Keratinocyte (primary cell): ENCODE data around the gene BTBD8. TPM values are rescaled to one million over a fixed set of nuclear protein-coding genes. Genes with fewer than 3 reads are reported as not detected.

ENCODE experiments used
- DNase-seq: peaks from one replicate; pipeline ENCODE4 v3.0.0-alpha.2; 2011; ENCODE audit warnings: low read depth, missing footprints, low spot score
- FAIRE-seq: peaks from 2 replicates; lab custom pipeline; 2011; peaks lifted over from hg19 to GRCh38; lab: Jason Lieb, UNC
- H2AFZ ChIP-seq: 2 replicates; pipeline ENCODE4 v1.6.0; 2012; ENCODE audit warnings: low read length, control low read depth, inconsistent platforms; ENCODE audit not compliant: control insufficient read depth
- H3K27ac ChIP-seq: 2 replicates; pipeline ENCODE4 v1.5.1; 2011; ENCODE audit warnings: low read length; ENCODE audit not compliant: control insufficient read depth, insufficient read depth
- H3K27me3 ChIP-seq: 3 replicates; pipeline ENCODE4 v1.6.0; 2011; ENCODE audit warnings: low read length; ENCODE audit not compliant: control insufficient read depth, insufficient read depth; ENCODE audit errors: extremely low read depth
- H3K36me3 ChIP-seq, 2 experiments: 2 replicates in 1 of 2; 3 replicates in 1 of 2; pipeline ENCODE4 v1.5.1; 2011; ENCODE audit warnings: low read length in 2 of 2, mild to moderate bottlenecking in 1 of 2; ENCODE audit not compliant: control insufficient read depth in 2 of 2, insufficient read depth in 2 of 2; ENCODE audit errors: extremely low read depth in 1 of 2
- H3K4me1 ChIP-seq: 3 replicates; pipeline ENCODE4 v1.5.1; 2011; ENCODE audit warnings: low read length; ENCODE audit not compliant: control insufficient read depth, insufficient read depth; ENCODE audit errors: extremely low read depth
- H3K4me2 ChIP-seq: 3 replicates; pipeline ENCODE4 v1.6.0; 2011; ENCODE audit warnings: low read depth, low read length; ENCODE audit not compliant: control insufficient read depth, insufficient read depth; ENCODE audit errors: extremely low read depth
- H3K4me3 ChIP-seq, 3 experiments: fragments of 200-600 bp in 1 of 3; sonication (generic) in 1 of 3; 2 replicates in 2 of 3; 3 replicates in 1 of 3; pipeline ENCODE4 v1.5.1; 2011 to 2016; ENCODE audit warnings: low read length in 3 of 3, mild to moderate bottlenecking in 3 of 3, control low read depth in 2 of 3, inconsistent platforms in 1 of 3, low read depth in 1 of 3, mixed read lengths in 1 of 3, mixed run types in 1 of 3, moderate library complexity in 1 of 3; ENCODE audit not compliant: control insufficient read depth in 2 of 3, insufficient read depth in 2 of 3; ENCODE audit errors: extremely low read depth in 1 of 3
- H3K79me2 ChIP-seq: 2 replicates; pipeline ENCODE4 v1.6.0; 2012; ENCODE audit warnings: low read length; ENCODE audit not compliant: control insufficient read depth, insufficient read depth
- H3K9ac ChIP-seq: 3 replicates; pipeline ENCODE4 v1.6.0; 2011; ENCODE audit warnings: low read length; ENCODE audit not compliant: control insufficient read depth, insufficient read depth; ENCODE audit errors: extremely low read depth
- H3K9me1 ChIP-seq: 3 replicates; pipeline ENCODE4 v1.6.0; 2011; ENCODE audit warnings: low read length; ENCODE audit not compliant: control insufficient read depth, insufficient read depth; ENCODE audit errors: extremely low read depth
- H3K9me3 ChIP-seq: 2 replicates; pipeline ENCODE4 v1.5.1; 2012; ENCODE audit warnings: low read depth, low read length; ENCODE audit not compliant: control insufficient read depth
- H4K20me1 ChIP-seq: 3 replicates; pipeline ENCODE4 v1.6.0; 2011; ENCODE audit warnings: low read length; ENCODE audit not compliant: control insufficient read depth, insufficient read depth; ENCODE audit errors: extremely low read depth
- EZH2 ChIP-seq: IDR thresholded peaks from one replicate; pipeline ENCODE4 v1.6.1; 2012; ENCODE audit warnings: inconsistent platforms, mild to moderate bottlenecking, low read length, moderate library complexity
- dilution Hi-C: fragments of 300-500 bp; cut with MboI; formaldehyde crosslinking; loops from one replicate; pipeline ENCODE4 v1.7.0; 2020; ENCODE audit warnings: low sequenced_read_pairs; ENCODE audit not compliant: extremely low pct_ligation_motif_present
- polyA plus RNA-seq, 5 experiments: library from polyadenylated mRNA; depleted of rRNA in 3 of 5; stranded (reverse) in 3 of 5; stranded (forward) in 1 of 5; unstranded in 1 of 5; fragments of >200 nt; gene quantifications; 1 replicate in 1 of 5; 2 replicates in 3 of 5; 3 replicates in 1 of 5; pipeline versions ENCODE4 v1.2.1 to v1.2.3, GENCODE V29; 2011 to 2012; ENCODE audit warnings: missing spikeins in 2 of 5, low read depth in 1 of 5, low replicate concordance in 1 of 5
- TF ChIP-seq, protein P1 (sequence below), 3 experiments: IDR thresholded peaks in 1 of 3; conservative IDR thresholded peaks in 1 of 3; optimal IDR thresholded peaks in 1 of 3; 2 replicates in 2 of 3; 3 replicates in 1 of 3; pipeline versions ENCODE3 to v1.5.1; 2011; ENCODE audit warnings: low read length in 3 of 3, mild to moderate bottlenecking in 3 of 3, moderate library complexity in 2 of 3, control low read depth in 1 of 3, inconsistent platforms in 1 of 3; ENCODE audit not compliant: insufficient read depth in 2 of 3; ENCODE audit errors: extremely low read depth in 1 of 3

Gene BTBD8
- polyA plus RNA-seq, 1 donor (not counting 4 experiments of a cell fraction or from before 2014, with no cell fraction given) = 1.4 TPM

DNA sequence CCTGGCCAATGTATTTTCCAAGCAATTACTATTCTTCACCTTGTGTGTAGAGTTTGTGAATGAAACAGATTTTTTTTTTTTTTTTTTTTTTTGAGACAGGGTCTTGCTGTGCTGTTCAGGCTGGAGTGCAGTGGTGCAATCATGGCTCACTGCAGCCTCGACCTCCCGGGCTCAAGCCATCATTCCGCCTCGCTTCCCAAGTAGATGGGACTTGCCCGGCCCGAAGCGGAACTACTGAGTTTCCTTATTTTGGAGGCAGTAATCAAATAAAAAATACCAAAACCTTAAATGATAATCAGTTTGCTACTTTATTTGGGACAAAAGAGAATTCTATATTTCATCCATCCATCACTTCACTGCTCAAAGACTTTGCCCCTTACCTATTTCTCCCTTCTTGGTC, 704 bp upstream of the BTBD8 start:
- peak overlapping the region; percentile 91 for H3K4me2 ChIP-seq
- H3K4me3 ChIP-seq = no peak overlapping the region
- H3K27me3 ChIP-seq = no peaks in the 10 kb centered on the region
- H2AFZ ChIP-seq = peak overlapping the region; percentile 96
- no peak overlapping the region for H3K27ac ChIP-seq
- dilution Hi-C loops = no loop called here
- no peaks in the 10 kb centered on the region for H3K79me2 ChIP-seq
- DNase-seq = no peak
- no peaks in the 10 kb centered on the region for H4K20me1 ChIP-seq
- no peaks in the 10 kb centered on the region for H3K9me1 ChIP-seq
- FAIRE-seq = no peak
- H3K9ac ChIP-seq = no peak overlapping the region
- peaks cover 5% of the 10 kb centered on the region for H3K4me1 ChIP-seq
- no peaks in the 10 kb centered on the region for H3K9me3 ChIP-seq
- no peak for TF ChIP-seq EZH2
- TF ChIP-seq, protein P1, sequence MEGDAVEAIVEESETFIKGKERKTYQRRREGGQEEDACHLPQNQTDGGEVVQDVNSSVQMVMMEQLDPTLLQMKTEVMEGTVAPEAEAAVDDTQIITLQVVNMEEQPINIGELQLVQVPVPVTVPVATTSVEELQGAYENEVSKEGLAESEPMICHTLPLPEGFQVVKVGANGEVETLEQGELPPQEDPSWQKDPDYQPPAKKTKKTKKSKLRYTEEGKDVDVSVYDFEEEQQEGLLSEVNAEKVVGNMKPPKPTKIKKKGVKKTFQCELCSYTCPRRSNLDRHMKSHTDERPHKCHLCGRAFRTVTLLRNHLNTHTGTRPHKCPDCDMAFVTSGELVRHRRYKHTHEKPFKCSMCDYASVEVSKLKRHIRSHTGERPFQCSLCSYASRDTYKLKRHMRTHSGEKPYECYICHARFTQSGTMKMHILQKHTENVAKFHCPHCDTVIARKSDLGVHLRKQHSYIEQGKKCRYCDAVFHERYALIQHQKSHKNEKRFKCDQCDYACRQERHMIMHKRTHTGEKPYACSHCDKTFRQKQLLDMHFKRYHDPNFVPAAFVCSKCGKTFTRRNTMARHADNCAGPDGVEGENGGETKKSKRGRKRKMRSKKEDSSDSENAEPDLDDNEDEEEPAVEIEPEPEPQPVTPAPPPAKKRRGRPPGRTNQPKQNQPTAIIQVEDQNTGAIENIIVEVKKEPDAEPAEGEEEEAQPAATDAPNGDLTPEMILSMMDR (optimal IDR thresholded peaks at IDR 0.05 in 1 of 3, IDR thresholded peaks at IDR 0.05 in 1 of 3, conservative IDR thresholded peaks at IDR 0.05 in 1 of 3; ENCODE audit: extremely low read depth in 1 of 3, insufficient read depth in 2 of 3, low read length in 3 of 3) = no peak
- H3K36me3 ChIP-seq = no peaks in the 10 kb centered on the region

DNA sequence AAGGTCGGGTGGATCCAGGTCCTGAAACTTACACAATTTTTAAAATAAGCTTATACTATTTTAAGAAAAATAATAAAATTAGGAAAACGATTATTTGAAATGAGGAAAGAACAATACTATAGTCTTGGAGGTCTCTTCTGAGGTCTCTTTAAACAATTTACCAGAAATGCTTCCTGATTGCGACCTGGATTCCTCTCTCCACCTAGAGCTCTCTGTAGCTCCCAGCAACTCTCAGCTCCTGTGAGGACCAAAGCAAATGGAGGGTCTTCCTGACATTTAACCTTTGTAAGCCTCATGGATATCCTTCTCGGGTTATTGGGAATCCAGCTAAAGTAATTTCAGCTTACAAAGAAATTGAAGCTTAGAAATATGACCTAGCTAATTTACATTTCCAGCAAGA, 886 bp downstream of the BTBD8 start:
- dilution Hi-C loops = no loop called here
- no peak for FAIRE-seq
- Histone ChIP-seq H3K9me1 (no peaks in the 10 kb centered on the region), H3K4me3 (peak overlapping the region; percentile 65 to 93 (median 89)), H3K9me3 (peaks cover 4% of the 10 kb centered on the region), H2AFZ (peak overlapping the region; percentile 96), H3K27ac (peak overlapping the region; percentile 62), H3K4me1 (peaks cover 5% of the 10 kb centered on the region), H3K79me2 (no peaks in the 10 kb centered on the region), H3K27me3 (no peaks in the 10 kb centered on the region), H3K36me3 (no peaks in the 10 kb centered on the region), H3K9ac (peak overlapping the region; percentile 84), H4K20me1 (no peaks in the 10 kb centered on the region), H3K4me2 (peak overlapping the region; percentile 91)
- no peak for DNase-seq
- TF ChIP-seq EZH2 = no peak
- TF ChIP-seq, protein P1 (optimal IDR thresholded peaks at IDR 0.05 in 1 of 3, IDR thresholded peaks at IDR 0.05 in 1 of 3, conservative IDR thresholded peaks at IDR 0.05 in 1 of 3; ENCODE audit: extremely low read depth in 1 of 3, insufficient read depth in 2 of 3, low read length in 3 of 3) = no peak
